Epithelial cell of alveolus of lung (primary cell): Measurements from ENCODE around the gene NTM. TPM values are rescaled to one million over a fixed set of nuclear protein-coding genes. Genes with fewer than 3 reads are reported as not detected.

Experiments used
- total RNA-seq: library from RNA; depleted of rRNA; stranded (reverse); fragments of >200 nt; gene quantifications from 2 replicates; pipeline ENCODE4 v1.2.1, GENCODE V29; 2015

Gene NTM
- total RNA-seq, result 7.0 and 61.4 TPM in 2 replicates

DNA sequence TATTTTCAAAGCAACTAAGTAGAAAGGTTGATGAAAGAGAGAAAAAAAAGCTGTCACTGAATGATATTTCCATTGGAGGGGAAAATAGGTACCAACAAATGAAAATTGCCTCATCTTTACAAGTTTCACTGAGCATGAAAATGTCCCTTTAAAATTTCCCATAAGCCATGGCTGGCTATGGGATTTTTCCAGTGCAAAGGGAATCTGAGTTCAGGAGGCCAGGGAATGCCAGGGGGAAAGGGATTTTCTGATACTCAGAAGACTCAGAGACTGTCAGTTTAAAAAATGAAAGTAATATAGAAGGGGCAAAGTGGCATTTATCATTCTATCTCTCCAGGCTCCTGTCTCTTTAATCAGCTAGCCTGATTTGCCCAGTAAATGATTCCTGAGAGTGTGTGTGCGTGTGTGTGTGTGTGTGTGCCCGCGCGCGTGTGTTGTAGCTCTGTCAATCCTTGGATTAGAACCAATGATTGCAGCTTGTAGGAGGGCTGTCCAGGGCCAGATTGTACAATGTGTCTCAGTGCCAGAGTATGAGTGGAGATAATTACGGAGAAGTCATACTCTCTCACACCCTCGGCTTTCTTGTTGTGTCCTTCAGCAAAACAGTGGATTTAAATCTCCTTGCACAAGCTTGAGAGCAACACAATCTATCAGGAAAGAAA is at the start of gene NTM:
Gene NTM, plus strand, starts transcription at position 526 of the 662 bp plus-strand sequence.

